ENCODE data around the gene PLCH2.

Gene PLCH2

GRCh38 chr1:2526824-2527555 is 50.9 kb downstream of the PLCH2 start:
- peak in 1 of 3 experiments; percentile 49 for DNase-seq (ENCODE audit: low read depth in 2 of 3, low spot score in 2 of 3)

GRCh38 chr1:2527556-2527860 is 51.4 kb downstream of the PLCH2 start:
- DNase-seq (ENCODE audit: low read depth in 2 of 3, low spot score in 2 of 3), result no peak

GRCh38 chr1:2528016-2528415 is 51.9 kb downstream of the PLCH2 start:
- no peak for DNase-seq (ENCODE audit: low read depth in 2 of 3, low spot score in 2 of 3)

- DNase-seq (ENCODE audit: low read depth in 2 of 3, low spot score in 2 of 3), result no peak
These were observed 52.5 kb downstream of the PLCH2 start for GRCh38 chr1:2528611-2528965.

- no peak for DNase-seq (ENCODE audit: low read depth in 2 of 3, low spot score in 2 of 3)
These were observed 53.1 kb downstream of the PLCH2 start for GRCh38 chr1:2528966-2529783.

- DNase-seq (ENCODE audit: low read depth in 2 of 3, low spot score in 2 of 3), result no peak
These were observed 53.9 kb downstream of the PLCH2 start, which contains the start of gene HES5 for GRCh38 chr1:2529784-2530512. HES5 (minus strand) TSS chr1:2530263; CDS start chr1:2530164, 99 bp downstream.

GRCh38 chr1:2530513-2531361 is 54.6 kb downstream of the PLCH2 start:
- DNase-seq (ENCODE audit: low read depth in 2 of 3, low spot score in 2 of 3), result no peak

DNA sequence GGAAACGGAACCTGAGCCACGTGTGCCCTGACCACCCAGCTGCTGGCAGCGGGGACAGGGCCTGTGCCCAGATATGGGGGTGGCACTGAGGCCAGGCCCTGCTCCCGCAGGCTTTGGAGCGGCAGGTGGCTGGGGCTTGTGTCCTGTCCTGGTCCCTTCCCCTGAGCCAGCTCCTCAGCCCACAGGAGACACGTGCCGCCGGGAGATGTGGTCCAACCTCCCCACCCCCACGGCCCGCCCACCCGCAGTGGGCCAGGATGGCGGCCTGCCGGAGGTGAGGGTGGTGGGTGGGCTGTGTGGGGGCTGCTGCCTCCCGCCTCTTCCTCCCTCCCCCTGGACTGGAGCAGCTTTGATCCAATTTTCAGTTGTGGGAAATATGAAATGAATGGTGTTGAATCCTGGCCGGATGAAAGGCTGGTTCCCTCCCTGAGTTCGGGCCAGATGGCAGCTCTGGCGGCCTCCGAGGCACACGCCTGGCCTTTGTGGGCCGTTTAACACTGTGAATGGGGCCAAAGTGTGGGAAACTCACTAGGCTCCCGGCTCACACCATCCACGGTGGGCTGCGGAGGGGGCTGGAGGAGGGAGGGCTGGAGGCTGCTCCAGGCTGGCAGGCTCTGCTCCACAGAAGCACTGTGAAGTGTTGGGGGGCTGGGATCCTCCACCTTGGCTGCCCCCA is 56.5 kb downstream of the PLCH2 start:
- DNase-seq (ENCODE audit: low read depth in 2 of 3, low spot score in 2 of 3), result no peak

- DNase-seq (ENCODE audit: low read depth in 2 of 3, low spot score in 2 of 3), result no peak
These were observed 57.3 kb downstream of the PLCH2 start for GRCh38 chr1:2533365-2533764.

- no peak for DNase-seq (ENCODE audit: low read depth in 2 of 3, low spot score in 2 of 3)
These were observed 58.2 kb downstream of the PLCH2 start for GRCh38 chr1:2534315-2534686.

DNA sequence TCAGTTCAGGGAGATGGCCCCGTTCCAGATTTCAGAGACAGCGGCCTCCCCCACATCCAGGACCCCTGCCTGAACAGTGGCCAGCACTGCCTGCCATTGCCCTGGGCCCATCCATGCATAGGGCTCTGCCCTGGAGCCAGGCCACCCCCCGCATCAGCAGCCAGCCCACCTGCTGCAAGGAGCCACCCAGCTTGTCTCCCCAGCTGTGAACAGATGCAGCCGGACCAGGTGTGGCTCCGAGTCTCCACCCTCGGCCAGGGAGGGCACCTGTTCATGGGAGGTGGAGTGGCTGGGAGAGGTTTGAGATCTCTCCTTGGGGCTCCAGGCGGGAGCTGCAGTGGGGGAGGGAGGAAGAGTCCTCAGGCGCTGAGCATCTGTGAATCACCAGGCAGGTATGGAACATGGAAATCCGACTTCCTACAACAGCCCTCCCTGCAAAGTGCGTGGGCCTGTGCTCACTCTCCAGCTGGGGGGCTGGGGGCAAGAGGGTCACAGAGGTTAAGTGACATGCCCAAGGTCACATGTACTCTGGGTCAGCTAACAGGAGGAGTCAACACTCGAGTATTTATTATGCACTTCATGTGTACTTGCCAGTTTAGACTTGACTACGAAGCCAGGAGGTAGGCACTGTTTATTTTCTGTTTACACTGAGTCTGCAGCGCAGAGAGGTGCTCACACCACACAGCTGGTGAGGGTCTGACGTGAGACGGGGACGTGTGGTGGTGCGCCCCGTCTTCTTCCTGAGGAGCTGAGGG is 58.8 kb downstream of the PLCH2 start:
- DNase-seq (ENCODE audit: low read depth in 2 of 3, low spot score in 2 of 3), result no peak

- DNase-seq (ENCODE audit: low read depth in 2 of 3, low spot score in 2 of 3), result no peak
These were observed 59.4 kb downstream of the PLCH2 start for GRCh38 chr1:2535455-2535854.

DNA sequence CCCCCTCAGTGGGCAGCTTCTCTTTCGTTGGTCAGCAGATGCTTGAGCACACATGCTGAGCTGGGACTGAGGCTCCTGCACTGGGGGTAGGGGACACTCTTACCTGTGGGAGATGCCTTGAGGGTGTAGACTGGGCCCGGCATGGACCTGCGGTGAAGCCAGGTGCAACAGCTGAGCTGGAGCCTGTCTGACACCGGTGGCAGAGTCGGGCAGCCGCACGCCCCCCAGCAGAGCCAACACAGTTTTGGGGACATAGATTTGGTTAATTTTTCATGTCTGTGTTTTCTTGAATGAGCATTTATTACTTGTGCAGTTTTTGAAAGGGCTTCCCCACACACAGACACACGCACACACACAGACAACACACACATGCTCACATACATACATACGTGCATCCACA is 59.9 kb downstream of the PLCH2 start:
- DNase-seq (ENCODE audit: low read depth in 2 of 3, low spot score in 2 of 3), result no peak

GRCh38 chr1:2537784-2538115 is 61.7 kb downstream of the PLCH2 start:
- DNase-seq (ENCODE audit: low read depth in 2 of 3, low spot score in 2 of 3), result no peak

DNA sequence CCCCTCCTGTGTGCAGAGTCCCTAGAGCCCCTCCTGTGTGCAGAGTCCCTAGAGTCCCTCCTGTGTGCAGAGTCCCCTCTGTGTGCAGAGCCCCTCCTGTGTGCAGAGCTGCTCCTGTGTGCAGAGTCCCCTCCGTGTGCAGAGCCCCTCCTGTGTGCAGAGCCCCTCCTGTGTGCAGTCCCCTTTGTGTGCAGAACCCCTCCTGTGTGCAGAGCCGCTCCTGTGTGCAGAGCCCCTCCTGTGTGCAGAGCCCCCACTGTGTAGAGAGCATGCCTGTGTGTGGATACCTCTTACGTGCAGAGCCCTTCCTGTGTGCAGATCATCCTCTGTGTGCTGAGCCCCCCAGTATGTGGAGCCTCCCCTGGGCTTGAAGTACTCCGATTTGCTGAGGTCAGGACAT is 62.3 kb downstream of the PLCH2 start:
- DNase-seq (ENCODE audit: low read depth in 2 of 3, low spot score in 2 of 3), result no peak

GRCh38 chr1:2538872-2539271 is 62.8 kb downstream of the PLCH2 start:
- DNase-seq (ENCODE audit: low read depth in 2 of 3, low spot score in 2 of 3), result no peak

GRCh38 chr1:2539312-2539907 is 63.3 kb downstream of the PLCH2 start:
- no peak for DNase-seq (ENCODE audit: low read depth in 2 of 3, low spot score in 2 of 3)

DNA sequence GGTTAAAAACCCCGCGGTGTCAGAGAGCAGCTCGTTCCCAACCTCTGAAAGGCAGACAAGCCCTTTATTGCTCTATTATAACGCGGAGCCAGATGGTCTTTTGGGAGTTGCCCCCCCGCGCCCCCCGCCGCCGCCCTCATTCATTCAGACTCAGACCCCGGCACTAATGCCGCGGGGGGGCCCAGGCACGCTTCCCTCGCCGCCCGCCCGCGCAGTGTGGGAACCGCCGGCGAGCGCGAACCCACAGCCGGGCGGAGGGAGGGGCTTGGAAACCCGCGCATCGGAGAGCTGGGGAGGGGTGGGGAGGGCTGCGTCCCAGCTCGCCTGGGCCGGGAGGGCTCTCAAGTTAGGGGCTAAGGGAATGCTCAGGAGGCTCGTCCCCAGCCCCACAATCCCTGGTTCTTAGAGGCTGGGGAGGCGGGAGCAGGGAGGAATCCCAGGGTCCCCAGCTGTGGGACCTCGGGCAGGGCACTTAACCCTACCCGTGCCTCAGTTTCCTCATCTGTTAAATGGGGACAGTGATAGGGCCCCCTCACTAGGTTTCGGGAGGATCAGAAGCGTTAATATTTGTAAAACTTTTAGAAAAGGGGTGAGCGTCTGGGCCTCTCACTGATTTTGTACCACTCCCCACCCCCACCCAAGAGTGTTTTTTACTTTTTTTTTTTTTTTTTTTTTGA is 64.9 kb downstream of the PLCH2 start:
- no peak for DNase-seq (ENCODE audit: low read depth in 2 of 3, low spot score in 2 of 3)

GRCh38 chr1:2541619-2542245 is 65.6 kb downstream of the PLCH2 start:
- no peak for DNase-seq (ENCODE audit: low read depth in 2 of 3, low spot score in 2 of 3)
